ENCODE data around the gene KCNJ14. TPM values are rescaled to one million over a fixed set of nuclear protein-coding genes. Genes with fewer than 3 reads are reported as not detected.

Gene KCNJ14
- total RNA-seq, 4 donors from 2014 or later, result 0.57 to 1.3 (median 0.92) TPM

DNA sequence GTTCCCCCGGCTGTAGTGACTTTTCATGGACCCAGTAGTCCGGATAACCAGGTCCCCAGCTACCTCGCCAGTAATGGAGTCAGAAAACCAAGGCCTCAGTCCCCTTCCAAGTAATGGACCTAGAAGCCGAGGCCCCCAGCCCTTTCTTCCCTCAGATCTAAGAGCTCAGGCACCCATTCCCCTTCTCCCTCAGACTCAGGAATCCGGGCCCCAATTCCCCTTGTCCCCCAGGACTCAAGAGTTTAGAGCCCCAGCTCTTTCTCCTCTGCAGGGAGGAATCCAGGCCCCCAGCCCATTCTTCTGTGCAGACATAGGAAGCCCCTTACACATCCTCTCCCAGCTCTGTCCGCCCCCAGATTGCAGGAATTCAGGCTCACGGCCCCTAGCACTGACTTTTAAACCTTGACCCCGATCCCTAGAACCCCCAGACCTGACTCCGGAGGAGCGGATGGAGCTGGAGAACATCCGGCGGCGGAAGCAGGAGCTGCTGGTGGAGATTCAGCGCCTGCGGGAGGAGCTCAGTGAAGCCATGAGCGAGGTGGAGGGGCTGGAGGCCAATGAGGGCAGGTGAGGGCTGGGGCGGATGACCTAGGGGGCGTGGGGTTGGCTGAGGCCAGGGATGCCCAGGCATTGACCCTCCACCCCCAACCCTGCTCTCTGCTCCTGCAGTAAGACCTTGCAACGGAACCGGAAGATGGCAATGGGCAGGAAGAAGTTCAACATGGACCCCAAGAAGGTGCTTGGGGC is 14.7 kb downstream of the KCNJ14 start:
- no peaks in the 10 kb centered on the region for H3K9me3 ChIP-seq

GRCh38 chr19:48470856-48471255 is 15.5 kb downstream of the KCNJ14 start:
- DNase-seq, result no peak
- no peaks in the 10 kb centered on the region for H3K9me3 ChIP-seq
- H3K4me1 ChIP-seq, result peaks cover 9 to 34% (median 15%) of the 10 kb centered on the region in 3 donors
- 92 to 97% methylated on average over 5 to 6 of the region's 10 CpGs for WGBS, 2 donors
- no peak overlapping the region for H3K27ac ChIP-seq
- peaks cover 53 to 59% (median 54%) of the 10 kb centered on the region in 3 donors for H3K36me3 ChIP-seq
- intact Hi-C loops (cut with DNase I), result no loop called here
- no peak for TF ChIP-seq POLR2A (IDR thresholded peaks at IDR 0.05)
- no peak for TF ChIP-seq CTCF (IDR thresholded peaks at IDR 0.05)
- H3K27me3 ChIP-seq, result no peaks in the 10 kb centered on the region
- H3K4me3 ChIP-seq, result no peak overlapping the region

More for the DNA sequence above, 14.7 kb downstream of the KCNJ14 start:
- Histone ChIP-seq H3K36me3 (peaks cover 46 to 51% (median 46%) of the 10 kb centered on the region in 3 donors), H3K27ac (peak overlapping the region; percentile 96 to 100 (median 98)), H3K4me3 (peak overlapping the region; percentile 85 to 98 (median 92)), H3K4me1 (peaks cover 9 to 34% (median 15%) of the 10 kb centered on the region in 3 donors), H3K27me3 (no peaks in the 10 kb centered on the region)
- intact Hi-C loops (cut with DNase I), result no loop called here
- DNase-seq, result no peak
- TF ChIP-seq POLR2A (IDR thresholded peaks at IDR 0.05), result no peak
- no peak for TF ChIP-seq CTCF (IDR thresholded peaks at IDR 0.05)
- 58 to 59% methylated on average over 17 of the region's 20 CpGs for WGBS, 2 donors

DNA sequence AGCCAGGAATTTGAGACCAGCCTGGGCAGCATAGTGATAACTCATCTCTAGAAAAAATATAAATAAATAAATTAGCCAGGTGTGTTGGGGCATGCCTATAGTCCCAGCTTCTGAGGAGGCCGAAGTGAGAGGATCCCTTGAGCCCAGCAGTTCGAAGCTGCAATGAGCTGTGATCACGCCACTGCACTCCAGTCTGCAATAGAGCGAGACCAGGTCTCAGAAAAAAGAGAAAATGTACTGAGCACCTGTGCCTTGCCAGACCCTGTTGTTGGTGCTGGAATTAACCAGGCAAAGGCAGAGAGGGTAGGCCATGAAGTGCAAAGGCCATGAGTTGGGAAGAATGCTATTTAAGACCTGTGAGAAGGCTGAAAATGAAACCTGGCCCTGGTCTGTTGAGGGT is 16.5 kb downstream of the KCNJ14 start:
- no peak for DNase-seq
- H3K36me3 ChIP-seq, result peaks cover 54 to 68% (median 56%) of the 10 kb centered on the region in 3 donors
- H3K4me1 ChIP-seq, result peaks cover 9 to 34% (median 15%) of the 10 kb centered on the region in 3 donors
- WGBS, 2 donors, result 72 to 100% methylated on average over 3 to 4 of the region's 4 CpGs
- no peak overlapping the region for H3K4me3 ChIP-seq
- TF ChIP-seq CTCF (IDR thresholded peaks at IDR 0.05), result no peak
- TF ChIP-seq POLR2A (IDR thresholded peaks at IDR 0.05), result no peak
- no peak overlapping the region for H3K27ac ChIP-seq
- H3K9me3 ChIP-seq, result no peaks in the 10 kb centered on the region
- intact Hi-C loops (cut with DNase I), result no loop called here
- H3K27me3 ChIP-seq, result no peaks in the 10 kb centered on the region

DNA sequence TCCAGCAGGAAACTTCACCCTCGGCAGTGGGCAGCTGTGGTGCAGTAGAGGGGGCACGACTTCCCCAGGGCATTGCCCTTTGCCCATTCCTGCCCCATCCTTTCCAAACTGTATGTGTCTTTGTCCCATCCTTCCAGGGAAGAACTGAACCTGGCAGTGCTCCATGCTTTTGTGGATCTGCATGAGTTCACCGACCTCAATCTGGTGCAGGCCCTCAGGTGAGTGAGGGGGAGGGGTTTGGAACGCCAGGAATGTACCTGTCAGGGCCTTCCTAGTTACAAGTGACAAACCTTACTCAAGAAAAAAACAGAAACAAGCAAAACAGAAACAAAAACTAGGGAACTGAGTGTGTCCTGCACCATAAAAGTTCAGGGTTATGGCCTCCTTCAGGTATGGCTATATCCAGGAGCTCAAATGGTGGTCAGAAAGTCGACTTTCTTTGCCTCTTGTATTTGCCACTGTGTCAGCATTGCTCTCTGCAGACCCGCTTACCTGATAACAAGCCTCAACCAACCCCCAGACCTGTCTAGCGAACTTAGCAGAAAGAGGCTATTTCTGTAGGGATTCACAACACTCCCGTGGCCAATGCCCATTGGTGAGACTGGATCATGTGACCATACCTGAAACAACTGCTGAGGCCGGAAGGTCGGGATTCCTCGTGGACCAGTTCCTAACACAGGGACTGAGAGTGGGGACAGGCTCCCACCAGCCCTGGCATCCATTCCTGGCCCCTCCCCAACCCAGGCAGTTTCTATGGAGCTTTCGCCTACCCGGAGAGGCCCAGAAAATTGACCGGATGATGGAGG is 18.0 kb downstream of the KCNJ14 start:
- Histone ChIP-seq H3K4me1 (peaks cover 9 to 29% (median 12%) of the 10 kb centered on the region in 3 donors), H3K4me3 (no peak overlapping the region), H3K27me3 (no peaks in the 10 kb centered on the region), H3K27ac (no peak overlapping the region), H3K36me3 (peaks cover 56 to 84% (median 62%) of the 10 kb centered on the region in 3 donors), H3K9me3 (no peaks in the 10 kb centered on the region)
- intact Hi-C loops (cut with DNase I), result no loop called here
- DNase-seq, result no peak
- WGBS, 2 donors, result 79 to 80% methylated on average over 6 of the region's 14 CpGs
- no peak for TF ChIP-seq POLR2A (IDR thresholded peaks at IDR 0.05)
- no peak for TF ChIP-seq CTCF (IDR thresholded peaks at IDR 0.05)

All from esophagus squamous epithelium (tissue), 5 donors.